HK-2 (cell line): ENCODE results near the gene EIF2B5.
"Not testable (repeated sequence)": the region's sequence is repeated elsewhere in the genome, so short reads cannot be mapped to it uniquely, and the experiment has no call there.

Experiments
- DNase-seq: peaks from one replicate; pipeline ENCODE4 v3.0.0-alpha.2; 2018; ENCODE audit not compliant: unreplicated experiment

Gene EIF2B5

DNA sequence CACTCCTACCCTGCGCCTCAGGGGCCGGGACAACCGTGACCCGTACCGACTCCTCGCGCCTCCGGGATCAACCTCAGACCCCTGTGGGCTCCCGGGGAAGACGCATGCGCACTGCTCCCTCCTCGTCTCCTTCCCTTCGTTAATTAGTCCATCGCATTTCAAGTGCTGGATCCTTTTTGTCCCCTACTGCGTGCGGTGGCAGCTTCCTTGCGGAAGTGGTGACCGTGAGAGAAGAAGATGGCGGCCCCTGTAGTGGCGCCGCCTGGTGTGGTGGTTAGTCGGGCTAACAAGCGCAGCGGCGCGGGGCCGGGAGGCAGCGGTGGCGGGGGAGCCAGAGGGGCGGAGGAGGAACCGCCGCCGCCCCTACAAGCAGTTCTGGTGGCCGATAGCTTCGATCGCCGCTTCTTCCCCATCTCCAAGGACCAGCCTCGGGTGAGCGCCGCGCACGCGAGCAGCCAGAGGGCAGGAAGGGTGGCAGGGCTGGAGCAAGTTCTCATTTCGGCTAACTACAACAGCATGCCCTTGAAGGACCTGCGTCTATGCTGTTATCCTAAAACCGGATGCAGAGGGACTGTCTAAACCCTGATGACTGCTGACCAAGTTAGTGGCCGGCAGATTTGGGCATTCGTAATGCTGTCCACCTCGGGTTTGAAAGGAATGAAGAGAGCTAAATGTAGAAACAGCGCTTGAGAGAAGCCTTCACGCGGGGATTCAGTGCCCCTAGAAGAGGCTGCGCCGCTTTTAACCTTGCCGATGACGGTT is at the start of gene EIF2B5:
EIF2B5 (plus strand) TSS at position 210 of the 762 bp plus-strand sequence; CDS start at position 238, 28 bp downstream.
- peak; percentile 91 for DNase-seq

- DNase-seq = no peak
These were observed 49.7 kb upstream of the EIF2B5 start for GRCh38 chr3:184085389-184085852.

- no peak for DNase-seq
These were observed 43.0 kb upstream of the EIF2B5 start for GRCh38 chr3:184092199-184092598.

GRCh38 chr3:184096811-184097383 is 38.3 kb upstream of the EIF2B5 start, which contains the start of gene HTR3E:
Gene HTR3E (plus strand): TSS chr3:184097064. CDS start chr3:184097530, 466 bp downstream.
- no peak for DNase-seq

DNA sequence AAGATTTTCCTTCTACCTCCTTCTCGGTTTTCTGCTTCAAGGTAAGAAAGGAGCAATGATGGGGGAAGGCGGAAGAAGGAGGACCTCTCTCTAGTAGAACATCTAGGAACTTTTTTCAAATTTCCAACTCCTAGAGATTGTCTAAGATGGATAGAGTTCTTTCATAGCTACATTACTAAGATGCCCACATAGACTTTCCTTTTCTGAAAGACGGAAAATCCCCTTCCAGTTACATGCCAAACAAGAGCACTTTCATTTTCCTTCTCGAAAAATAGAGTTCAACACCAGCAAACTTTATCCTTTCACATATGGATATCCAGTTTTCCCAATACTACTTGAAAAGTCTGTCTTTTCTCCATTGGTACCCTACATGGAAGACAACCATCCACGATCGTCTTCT is 37.6 kb upstream of the EIF2B5 start:
- DNase-seq = no peak

GRCh38 chr3:184099806-184100686 is 35.1 kb upstream of the EIF2B5 start:
- no peak for DNase-seq

GRCh38 chr3:184110316-184110725 is 24.8 kb upstream of the EIF2B5 start:
- DNase-seq = peak; percentile 65

GRCh38 chr3:184116017-184116416 is 19.1 kb upstream of the EIF2B5 start:
- no peak for DNase-seq

DNA sequence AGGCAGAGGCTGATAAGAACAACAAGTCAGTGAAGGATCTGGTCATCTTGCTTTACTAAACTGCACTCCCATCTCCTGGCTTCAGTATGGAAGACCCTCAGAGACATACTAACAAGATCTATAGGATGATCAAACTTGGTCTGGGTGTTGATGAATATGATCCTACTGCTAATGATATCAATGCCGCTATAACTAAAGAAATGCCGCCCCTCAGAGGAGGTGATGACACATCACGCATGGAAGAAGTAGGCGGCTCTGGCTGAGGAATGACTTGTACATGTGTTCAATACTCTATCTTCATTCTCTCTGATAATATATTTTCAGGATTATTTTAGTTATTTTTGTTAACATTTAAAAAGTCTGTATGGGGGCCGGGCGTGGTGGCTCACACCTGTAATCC is 17.5 kb upstream of the EIF2B5 start:
- DNase-seq = no peak

- DNase-seq = not testable (repeated sequence)
These were observed 14.1 kb upstream of the EIF2B5 start for GRCh38 chr3:184121031-184121430.

GRCh38 chr3:184126006-184126405 is 9.2 kb upstream of the EIF2B5 start:
- DNase-seq = no peak

GRCh38 chr3:184129012-184129411 is 6.1 kb upstream of the EIF2B5 start:
- DNase-seq = peak; percentile 36

- no peak for DNase-seq
These were observed 2.2 kb upstream of the EIF2B5 start for GRCh38 chr3:184132945-184133344.

GRCh38 chr3:184133840-184134745 is 1.1 kb upstream of the EIF2B5 start:
- peak; percentile 89 for DNase-seq

DNA sequence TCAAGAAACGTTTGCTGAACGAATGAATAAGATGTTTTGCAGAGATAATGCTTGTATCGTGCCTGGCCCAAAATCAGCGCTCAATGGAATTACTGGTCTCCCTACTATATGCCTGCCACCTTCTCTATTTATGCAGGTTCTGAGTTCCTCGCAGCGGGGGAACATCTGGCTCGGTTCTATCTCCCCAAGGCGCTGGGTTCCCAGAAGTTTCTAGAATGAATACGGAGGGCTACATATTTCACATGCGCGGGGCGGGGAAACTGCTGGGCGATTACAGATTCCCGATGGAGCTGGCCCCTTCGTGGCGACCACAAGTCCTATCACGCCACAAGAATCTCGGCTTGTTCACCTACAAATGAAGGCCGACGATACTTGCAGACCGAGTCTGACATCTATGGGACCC is 411 bp upstream of the EIF2B5 start:
- DNase-seq = no peak

DNA sequence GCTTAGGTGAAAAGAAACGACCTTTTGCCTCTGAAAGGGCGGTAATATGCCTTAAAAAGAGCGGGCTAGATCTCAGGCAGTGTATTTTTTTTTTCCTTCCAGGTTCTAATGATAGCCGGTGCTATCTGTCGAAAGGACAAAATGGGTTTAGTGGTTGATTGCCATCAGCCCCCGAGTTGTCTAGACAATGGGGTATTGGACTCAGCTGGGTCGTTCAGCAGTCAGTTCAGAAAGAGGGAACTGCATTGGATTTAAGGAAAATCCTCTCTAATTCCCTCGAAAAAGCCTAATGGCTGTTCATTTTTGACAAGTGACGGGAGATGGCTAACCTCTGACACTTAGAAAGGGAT is 728 bp downstream of the EIF2B5 start:
- no peak for DNase-seq

DNA sequence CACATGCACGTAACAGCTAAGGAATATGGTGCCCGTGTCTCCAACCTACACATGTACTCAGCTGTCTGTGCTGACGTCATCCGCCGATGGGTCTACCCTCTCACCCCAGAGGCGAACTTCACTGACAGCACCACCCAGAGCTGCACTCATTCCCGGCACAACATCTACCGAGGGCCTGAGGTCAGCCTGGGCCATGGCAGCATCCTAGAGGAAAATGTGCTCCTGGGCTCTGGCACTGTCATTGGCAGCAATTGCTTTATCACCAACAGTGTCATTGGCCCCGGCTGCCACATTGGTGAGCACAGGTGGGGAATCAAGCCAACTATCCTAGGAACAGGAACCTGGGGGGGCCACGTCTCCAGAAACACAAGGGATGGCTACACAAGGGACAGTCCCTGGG is 5.3 kb downstream of the EIF2B5 start:
- no peak for DNase-seq

- no peak for DNase-seq
These were observed 7.0 kb downstream of the EIF2B5 start for GRCh38 chr3:184142199-184142598.

- DNase-seq = no peak
These were observed 8.2 kb downstream of the EIF2B5 start for GRCh38 chr3:184143327-184143726.

DNA sequence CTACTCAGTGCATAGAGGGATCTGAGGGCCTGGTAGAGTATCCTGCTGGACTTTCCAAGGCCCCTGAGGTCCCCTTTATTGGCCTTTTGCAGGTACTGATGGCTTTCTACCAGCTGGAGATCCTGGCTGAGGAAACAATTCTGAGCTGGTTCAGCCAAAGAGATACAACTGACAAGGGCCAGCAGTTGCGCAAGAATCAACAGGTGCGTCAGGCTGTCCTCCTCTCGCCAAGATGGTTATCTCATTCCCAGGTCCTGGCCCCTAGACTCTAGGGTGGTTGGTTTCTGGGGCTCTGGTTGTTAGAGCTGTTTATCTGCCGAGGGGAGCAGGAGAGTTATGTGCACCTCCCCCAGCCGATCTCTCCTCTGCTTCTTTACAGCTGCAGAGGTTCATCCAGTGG is 9.3 kb downstream of the EIF2B5 start:
- DNase-seq = no peak

GRCh38 chr3:184145111-184145524 is 10.0 kb downstream of the EIF2B5 start:
- peak; percentile 75 for DNase-seq
